Skeletal muscle tissue (tissue), 4 donors: ENCODE results near the gene RASAL3. TPM values are rescaled to one million over a fixed set of nuclear protein-coding genes. Genes with fewer than 3 reads are reported as not detected.

Experiments
- H3K27ac ChIP-seq: one replicate; pipeline ENCODE4 v1.7.0; 2013; ENCODE audit warnings: mild to moderate bottlenecking, low read depth, low read length, inconsistent platforms
- H3K27me3 ChIP-seq, 3 donors: one replicate each; pipeline ENCODE4 v1.7.0; 2013; ENCODE audit warnings: low read length in 3 of 3; ENCODE audit not compliant: control insufficient read depth in 3 of 3, insufficient read depth in 3 of 3
- H3K36me3 ChIP-seq, 3 donors: one replicate each; pipeline ENCODE4 v1.7.0; 2013; ENCODE audit warnings: low read length in 3 of 3; ENCODE audit not compliant: control insufficient read depth in 3 of 3, insufficient read depth in 3 of 3
- H3K4me1 ChIP-seq, 3 donors: one replicate each; pipeline ENCODE4 v1.7.0; 2013; ENCODE audit warnings: low read length in 3 of 3, mild to moderate bottlenecking in 3 of 3; ENCODE audit not compliant: control insufficient read depth in 3 of 3, insufficient read depth in 3 of 3
- H3K4me3 ChIP-seq, 3 donors: one replicate each; pipeline ENCODE4 v1.7.0; 2013; ENCODE audit warnings: low read length in 3 of 3
- H3K9ac ChIP-seq, 3 donors: one replicate each; pipeline ENCODE4 v1.7.0; 2013; ENCODE audit warnings: low read length in 3 of 3, mild to moderate bottlenecking in 3 of 3, moderate library complexity in 2 of 3, low read depth in 1 of 3
- H3K9me3 ChIP-seq, 3 donors: one replicate each; pipeline ENCODE4 v1.7.0; 2013; ENCODE audit warnings: low read length in 3 of 3; ENCODE audit not compliant: control insufficient read depth in 3 of 3
- total RNA-seq: library from RNA; depleted of rRNA; stranded (reverse); fragments of >200 nt; gene quantifications from one replicate; pipeline ENCODE4 v1.2.3, GENCODE V29; 2014
- donor health status: Osteomylitis.

The RASAL3 gene
- total RNA-seq, 1 donor from 2014 or later: 0.52 TPM

DNA sequence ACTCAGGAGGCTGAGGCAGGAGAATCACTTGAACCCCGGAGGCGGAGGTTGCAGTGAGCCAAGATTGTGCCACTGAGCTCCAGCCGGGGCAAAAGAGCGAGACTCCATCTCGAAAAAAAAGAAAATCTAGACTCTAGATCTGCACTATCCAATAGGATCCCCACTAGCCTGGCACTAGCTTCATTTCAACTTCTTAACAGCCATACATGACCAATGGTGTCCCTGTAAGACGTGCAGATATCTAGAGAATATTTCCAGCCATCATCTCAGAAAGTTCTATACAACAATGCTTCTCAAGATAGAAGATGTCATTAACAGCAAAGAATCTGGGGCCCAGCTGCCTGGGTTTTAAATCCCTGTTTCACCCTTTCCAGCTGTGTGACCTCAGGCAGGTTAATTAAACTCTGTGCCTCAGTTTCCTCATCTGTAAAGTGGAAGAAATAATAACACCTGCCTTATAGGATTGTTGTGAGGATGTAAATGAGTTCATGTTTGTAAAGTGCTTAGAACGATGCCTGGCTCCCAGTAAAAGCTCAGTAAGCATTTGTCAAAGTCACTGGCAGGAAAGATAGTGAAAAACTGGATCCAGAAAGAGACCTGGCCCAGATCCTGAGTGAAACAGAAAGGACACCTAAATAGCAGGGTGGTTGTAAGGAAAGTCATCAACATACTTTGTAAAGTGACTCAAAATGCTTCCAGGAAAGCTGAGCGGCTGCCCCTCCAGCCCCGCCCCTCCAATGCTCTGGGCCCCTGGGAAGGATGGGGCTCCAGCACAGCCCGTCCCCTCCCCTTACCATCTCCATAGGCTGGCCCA is 28.1 kb downstream of the RASAL3 start:
- no peaks in the 10 kb centered on the region for H3K27me3 ChIP-seq
- H3K4me1 ChIP-seq: peaks cover 14 to 40% (median 16%) of the 10 kb centered on the region in 3 donors
- H3K9me3 ChIP-seq: no peaks in the 10 kb centered on the region
- no peak overlapping the region for H3K9ac ChIP-seq
- peaks cover 0 to 4% (median 2%) of the 10 kb centered on the region in 3 donors for H3K36me3 ChIP-seq
- no peak overlapping the region for H3K4me3 ChIP-seq
- H3K27ac ChIP-seq: no peak overlapping the region

DNA sequence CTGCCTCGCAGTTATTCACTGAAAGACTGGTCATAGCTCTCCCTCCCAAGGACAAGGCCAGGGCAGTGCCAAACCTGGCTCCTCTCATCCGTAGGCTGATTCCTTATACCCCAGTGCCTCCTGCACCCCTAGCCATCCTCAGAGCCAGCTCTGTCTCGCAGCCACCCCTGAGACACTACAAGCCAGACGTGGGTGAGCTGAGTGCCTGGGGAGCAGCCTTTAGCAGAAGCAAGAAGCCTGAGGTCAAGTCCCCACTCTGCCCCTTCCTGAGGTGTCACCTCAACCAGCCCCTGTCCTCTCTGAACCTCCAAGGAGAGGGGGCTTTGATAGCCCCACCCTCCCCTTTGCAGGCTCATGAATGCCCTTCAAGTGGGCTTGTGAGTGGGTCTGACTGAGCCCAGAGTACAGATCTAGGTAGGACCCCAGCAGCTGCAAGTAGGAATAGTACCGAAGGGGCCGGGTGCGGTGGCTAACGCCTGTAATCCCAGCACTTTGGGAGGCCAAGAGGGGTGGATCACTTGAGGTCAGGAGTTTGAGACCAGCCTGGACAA is 30.8 kb downstream of the RASAL3 start:
- no peaks in the 10 kb centered on the region for H3K9me3 ChIP-seq
- peak overlapping the region; percentile 91 for H3K27ac ChIP-seq
- peak overlapping the region; percentile 87 to 89 (median 87) for H3K4me3 ChIP-seq
- H3K36me3 ChIP-seq: peaks cover 0 to 12% (median 7%) of the 10 kb centered on the region in 3 donors
- H3K4me1 ChIP-seq: peaks cover 27 to 43% (median 31%) of the 10 kb centered on the region in 3 donors
- peak overlapping the region in 1 of 3 donors; percentile 89 for H3K9ac ChIP-seq
- no peaks in the 10 kb centered on the region for H3K27me3 ChIP-seq

DNA sequence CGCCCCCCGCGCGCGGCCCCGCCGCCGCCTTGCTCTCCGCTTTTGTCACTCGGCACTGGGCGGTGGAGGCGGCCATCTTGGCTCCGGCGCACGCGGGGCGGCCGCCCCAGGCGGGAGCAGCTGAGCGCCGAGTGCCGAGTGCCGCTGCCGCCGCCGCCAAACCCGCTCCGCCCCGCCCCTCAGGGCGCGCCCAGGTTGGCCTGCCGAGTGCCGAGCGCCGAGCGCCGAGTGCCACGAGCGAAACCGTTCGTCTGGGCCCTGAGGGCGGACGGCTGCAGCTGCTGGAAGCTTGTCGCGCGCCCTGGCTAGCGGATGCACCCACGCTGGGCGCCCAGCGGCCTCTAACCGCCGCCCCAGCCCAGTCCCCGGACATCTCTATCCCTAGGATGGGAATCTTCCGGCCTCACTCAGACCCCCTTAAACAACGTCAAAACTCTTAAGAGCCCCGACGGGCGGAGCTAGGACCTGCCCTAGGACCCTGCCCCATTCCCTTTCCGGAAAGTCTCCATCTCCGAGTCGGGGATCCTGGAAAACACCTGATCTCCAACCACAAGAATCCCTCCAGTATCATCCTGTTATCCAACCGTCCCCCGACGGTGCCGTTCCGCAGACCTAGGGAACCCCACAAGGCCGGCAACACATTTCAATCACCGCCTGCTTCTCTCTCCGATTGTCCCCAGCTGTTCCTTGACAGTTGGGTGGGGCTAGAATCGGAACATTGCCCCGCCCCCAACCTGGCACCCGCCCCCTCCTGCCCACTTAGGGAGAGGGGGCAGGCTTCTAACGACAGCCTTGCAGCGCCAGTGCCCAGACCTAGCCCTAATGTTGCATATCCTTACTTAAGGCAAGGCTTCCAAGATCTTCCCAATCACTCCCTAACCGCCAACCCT is 31.5 kb downstream of the RASAL3 start:
- Histone ChIP-seq H3K27ac (peak overlapping the region; percentile 91), H3K36me3 (peaks cover 0 to 11% (median 5%) of the 10 kb centered on the region in 3 donors), H3K4me1 (peaks cover 27 to 38% (median 31%) of the 10 kb centered on the region in 3 donors), H3K27me3 (no peaks in the 10 kb centered on the region), H3K9ac (peak overlapping the region; percentile 85 to 89 (median 85)), H3K4me3 (peak overlapping the region; percentile 87 to 89 (median 87)), H3K9me3 (no peaks in the 10 kb centered on the region)

DNA sequence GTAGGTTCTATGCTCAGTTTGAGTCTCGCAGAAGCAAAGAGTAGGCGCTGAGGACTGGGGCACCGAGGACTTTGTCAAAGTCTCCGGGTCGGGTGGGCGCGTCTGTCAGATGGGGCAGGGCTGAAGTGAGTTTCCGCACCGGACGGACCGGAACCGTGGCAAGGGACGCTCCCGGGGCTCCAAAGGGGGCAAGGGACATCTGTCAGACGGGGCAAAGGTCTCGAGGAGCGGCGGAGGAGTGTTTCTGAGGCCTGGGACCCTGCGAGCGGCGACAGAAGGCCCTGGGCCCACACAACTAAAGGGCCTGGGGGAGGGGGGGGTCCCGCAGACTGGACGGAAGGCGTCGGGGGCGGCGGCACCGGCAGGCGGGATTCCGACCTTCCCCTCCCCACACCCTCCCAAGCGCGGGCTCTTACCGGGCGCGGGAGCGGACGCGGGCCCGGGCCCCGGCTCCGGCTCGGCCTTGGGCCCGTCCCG is 32.3 kb downstream of the RASAL3 start:
- peak overlapping the region; percentile 81 to 85 (median 85) for H3K4me3 ChIP-seq
- H3K36me3 ChIP-seq: peaks cover 8 to 18% (median 13%) of the 10 kb centered on the region in 3 donors
- peak overlapping the region; percentile 56 for H3K27ac ChIP-seq
- H3K27me3 ChIP-seq: no peaks in the 10 kb centered on the region
- H3K4me1 ChIP-seq: peaks cover 25 to 34% (median 31%) of the 10 kb centered on the region in 3 donors
- peak overlapping the region; percentile 79 to 90 (median 84) for H3K9ac ChIP-seq
- H3K9me3 ChIP-seq: no peaks in the 10 kb centered on the region

DNA sequence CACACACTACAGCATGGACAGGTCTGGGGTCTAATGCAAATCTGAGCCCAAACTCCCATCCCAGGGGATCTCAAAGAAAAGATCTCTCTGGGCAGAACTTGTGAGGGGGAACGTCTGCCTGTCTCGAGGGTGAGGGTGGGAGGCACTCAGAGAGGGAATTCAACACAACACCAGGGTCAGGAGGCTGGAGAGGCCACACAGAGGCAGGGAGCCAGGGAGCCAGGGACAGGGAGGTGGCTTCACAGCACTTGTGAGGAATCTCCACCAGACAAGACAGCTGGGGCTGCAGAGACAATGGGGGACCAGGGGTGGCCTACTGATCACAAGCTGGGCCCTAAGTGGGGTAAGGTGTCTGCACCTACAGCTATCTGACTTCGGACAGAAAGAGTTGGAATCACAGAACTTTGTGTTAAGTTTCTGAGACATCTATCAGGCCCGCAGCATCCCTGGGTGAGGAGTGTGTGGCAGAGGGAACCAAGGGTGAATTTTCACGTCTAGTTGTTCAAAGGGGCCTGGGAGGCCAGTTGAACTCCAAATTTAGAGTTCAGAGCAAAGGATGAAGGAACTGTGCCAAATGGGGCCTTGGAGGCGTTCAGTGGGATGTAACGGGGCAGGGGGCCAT is 32.8 kb downstream of the RASAL3 start:
- Histone ChIP-seq H3K4me1 (peaks cover 25 to 34% (median 31%) of the 10 kb centered on the region in 3 donors), H3K27me3 (no peaks in the 10 kb centered on the region), H3K36me3 (peaks cover 13 to 23% (median 18%) of the 10 kb centered on the region in 3 donors), H3K4me3 (peak overlapping the region; percentile 81 to 85 (median 85)), H3K27ac (peak overlapping the region; percentile 56), H3K9ac (peak overlapping the region; percentile 79 to 90 (median 84)), H3K9me3 (no peaks in the 10 kb centered on the region)

DNA sequence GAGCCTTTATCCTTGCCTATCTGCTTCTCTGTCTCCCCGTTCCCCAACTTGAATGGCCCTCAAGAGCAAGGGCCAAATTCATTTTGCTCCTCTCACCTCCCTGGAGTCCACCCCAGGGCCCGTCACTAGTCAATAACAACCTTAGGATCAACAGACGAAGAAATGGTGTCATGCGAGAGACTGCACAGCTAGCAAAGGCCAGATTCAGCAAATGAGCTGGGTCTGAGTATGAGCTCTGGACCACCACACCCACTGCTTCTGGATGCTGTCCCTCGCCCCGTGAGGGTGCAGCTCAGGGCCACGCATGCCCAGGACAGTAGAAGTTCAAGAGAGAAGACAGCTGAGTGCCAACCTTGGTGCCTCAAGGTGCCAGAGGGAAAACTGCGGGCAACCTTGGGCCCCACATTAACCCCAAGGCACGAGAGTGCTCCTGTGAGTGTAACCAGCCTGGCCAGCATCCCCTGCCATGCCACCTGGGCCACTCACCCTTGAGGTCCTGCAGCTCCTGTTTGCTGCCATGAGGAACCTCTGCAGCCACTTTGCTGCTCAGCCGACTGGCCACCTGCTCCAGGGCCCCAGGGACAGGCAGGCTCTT is 33.7 kb downstream of the RASAL3 start:
- Histone ChIP-seq H3K4me3 (peak overlapping the region; percentile 81 to 85 (median 85)), H3K27ac (no peak overlapping the region)

DNA sequence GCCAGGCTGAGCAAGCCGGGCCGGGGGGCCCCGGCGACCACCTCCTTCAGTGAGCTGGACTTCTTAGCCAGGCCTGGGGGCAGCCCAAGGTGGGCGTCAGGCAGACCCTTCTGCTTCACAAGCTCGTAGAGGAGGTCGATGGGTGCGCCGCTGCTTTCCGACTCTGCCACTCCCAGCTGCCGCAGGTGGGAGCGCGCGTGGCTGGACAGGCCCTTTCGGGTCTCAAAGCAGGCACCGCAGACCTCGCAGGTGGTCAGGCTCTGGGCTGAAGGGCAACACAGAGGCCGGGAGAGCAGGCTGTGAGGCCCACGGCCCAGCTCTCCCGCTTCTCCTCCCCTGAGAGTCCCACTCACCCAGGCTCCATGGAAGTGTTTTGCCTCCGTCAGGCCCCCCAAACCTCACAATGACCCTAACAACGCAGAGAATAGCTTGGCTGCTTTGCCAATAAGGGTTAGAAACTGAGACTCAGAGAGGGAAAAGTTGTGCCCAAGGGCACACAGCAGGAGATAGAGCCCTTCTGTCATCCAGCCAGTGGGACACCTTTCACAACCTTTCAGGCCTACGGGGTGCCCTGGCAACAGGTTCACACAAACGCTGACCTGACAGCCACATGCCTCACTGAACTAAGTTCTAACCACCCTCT is 34.4 kb downstream of the RASAL3 start:
- H3K9ac ChIP-seq: peak overlapping the region in 1 of 3 donors; percentile 90
- peaks cover 25 to 34% (median 31%) of the 10 kb centered on the region in 3 donors for H3K4me1 ChIP-seq
- H3K27ac ChIP-seq: no peak overlapping the region
- H3K27me3 ChIP-seq: no peaks in the 10 kb centered on the region
- peak overlapping the region in 1 of 3 donors; percentile 6 for H3K4me3 ChIP-seq
- peaks cover 26 to 35% (median 32%) of the 10 kb centered on the region in 3 donors for H3K36me3 ChIP-seq
- H3K9me3 ChIP-seq: no peaks in the 10 kb centered on the region

More for the DNA sequence above, 33.7 kb downstream of the RASAL3 start:
- H3K9ac ChIP-seq: peak overlapping the region in 2 of 3 donors; percentile 84 to 90
- no peaks in the 10 kb centered on the region for H3K9me3 ChIP-seq
- H3K27me3 ChIP-seq: no peaks in the 10 kb centered on the region
- peaks cover 25 to 34% (median 31%) of the 10 kb centered on the region in 3 donors for H3K4me1 ChIP-seq
- H3K36me3 ChIP-seq: peaks cover 21 to 29% (median 26%) of the 10 kb centered on the region in 3 donors

DNA sequence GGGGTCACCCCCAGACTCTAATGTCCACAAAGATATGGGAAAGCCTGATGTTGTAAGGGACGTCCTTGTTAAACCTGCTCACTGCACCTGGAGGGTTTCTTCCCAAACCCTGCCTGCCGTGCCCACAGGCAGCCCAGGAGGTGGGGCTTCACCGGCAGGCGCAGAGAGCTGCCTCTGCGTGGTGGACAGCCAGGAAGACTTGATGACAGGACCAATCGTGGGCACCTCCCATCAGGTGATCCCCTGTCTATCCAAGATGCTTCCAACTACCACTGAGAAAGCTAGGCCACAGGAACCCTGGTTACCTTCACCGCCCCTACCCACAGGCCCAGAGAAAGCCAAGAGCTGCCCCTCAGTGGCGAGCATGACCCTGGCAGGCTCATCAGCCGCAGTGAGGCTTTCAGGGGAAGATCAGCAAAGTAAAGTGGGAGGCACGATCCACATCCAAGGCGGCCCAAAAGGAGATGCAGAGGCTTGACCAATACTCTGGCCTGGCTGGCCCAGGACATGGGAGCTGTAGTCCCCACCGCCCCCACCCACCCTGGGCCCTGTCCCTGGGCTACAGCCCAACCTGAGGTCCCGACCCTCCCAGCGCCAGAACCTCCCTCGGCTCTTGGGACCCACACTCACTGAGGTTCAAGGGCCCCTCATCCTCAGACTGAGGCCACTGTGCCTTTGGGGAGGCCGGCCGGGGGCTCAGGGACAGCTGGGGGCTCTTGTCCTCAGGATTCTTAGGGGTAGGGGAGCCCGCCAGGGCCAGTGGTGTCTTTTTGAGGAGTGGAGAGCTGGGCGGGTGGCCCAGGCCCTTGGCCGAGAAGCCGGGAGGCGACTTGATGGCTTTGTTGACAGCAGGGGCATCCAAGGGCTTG is 35.2 kb downstream of the RASAL3 start:
- no peak overlapping the region for H3K27ac ChIP-seq
- H3K36me3 ChIP-seq: peaks cover 34 to 41% (median 36%) of the 10 kb centered on the region in 3 donors
- no peak overlapping the region for H3K4me3 ChIP-seq
- H3K4me1 ChIP-seq: peaks cover 25 to 34% (median 31%) of the 10 kb centered on the region in 3 donors
- no peaks in the 10 kb centered on the region for H3K9me3 ChIP-seq
- no peak overlapping the region for H3K9ac ChIP-seq
- no peaks in the 10 kb centered on the region for H3K27me3 ChIP-seq
